ENCODE measurements around the gene NPC1L1. TPM values are rescaled to one million over a fixed set of nuclear protein-coding genes. Genes with fewer than 3 reads are reported as not detected.

The NPC1L1 gene, protein sequence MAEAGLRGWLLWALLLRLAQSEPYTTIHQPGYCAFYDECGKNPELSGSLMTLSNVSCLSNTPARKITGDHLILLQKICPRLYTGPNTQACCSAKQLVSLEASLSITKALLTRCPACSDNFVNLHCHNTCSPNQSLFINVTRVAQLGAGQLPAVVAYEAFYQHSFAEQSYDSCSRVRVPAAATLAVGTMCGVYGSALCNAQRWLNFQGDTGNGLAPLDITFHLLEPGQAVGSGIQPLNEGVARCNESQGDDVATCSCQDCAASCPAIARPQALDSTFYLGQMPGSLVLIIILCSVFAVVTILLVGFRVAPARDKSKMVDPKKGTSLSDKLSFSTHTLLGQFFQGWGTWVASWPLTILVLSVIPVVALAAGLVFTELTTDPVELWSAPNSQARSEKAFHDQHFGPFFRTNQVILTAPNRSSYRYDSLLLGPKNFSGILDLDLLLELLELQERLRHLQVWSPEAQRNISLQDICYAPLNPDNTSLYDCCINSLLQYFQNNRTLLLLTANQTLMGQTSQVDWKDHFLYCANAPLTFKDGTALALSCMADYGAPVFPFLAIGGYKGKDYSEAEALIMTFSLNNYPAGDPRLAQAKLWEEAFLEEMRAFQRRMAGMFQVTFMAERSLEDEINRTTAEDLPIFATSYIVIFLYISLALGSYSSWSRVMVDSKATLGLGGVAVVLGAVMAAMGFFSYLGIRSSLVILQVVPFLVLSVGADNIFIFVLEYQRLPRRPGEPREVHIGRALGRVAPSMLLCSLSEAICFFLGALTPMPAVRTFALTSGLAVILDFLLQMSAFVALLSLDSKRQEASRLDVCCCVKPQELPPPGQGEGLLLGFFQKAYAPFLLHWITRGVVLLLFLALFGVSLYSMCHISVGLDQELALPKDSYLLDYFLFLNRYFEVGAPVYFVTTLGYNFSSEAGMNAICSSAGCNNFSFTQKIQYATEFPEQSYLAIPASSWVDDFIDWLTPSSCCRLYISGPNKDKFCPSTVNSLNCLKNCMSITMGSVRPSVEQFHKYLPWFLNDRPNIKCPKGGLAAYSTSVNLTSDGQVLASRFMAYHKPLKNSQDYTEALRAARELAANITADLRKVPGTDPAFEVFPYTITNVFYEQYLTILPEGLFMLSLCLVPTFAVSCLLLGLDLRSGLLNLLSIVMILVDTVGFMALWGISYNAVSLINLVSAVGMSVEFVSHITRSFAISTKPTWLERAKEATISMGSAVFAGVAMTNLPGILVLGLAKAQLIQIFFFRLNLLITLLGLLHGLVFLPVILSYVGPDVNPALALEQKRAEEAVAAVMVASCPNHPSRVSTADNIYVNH (N-terminal part only)
- total RNA-seq (2013): not detected
- polyA plus RNA-seq (under 1 TPM in 1 of 3 donors, not detected in 2; 0.04 TPM), polyA minus RNA-seq (not detected in 2 replicates), total RNA-seq (0 to 1.5 (median 0.39) reads per million in 11 experiments)

DNA sequence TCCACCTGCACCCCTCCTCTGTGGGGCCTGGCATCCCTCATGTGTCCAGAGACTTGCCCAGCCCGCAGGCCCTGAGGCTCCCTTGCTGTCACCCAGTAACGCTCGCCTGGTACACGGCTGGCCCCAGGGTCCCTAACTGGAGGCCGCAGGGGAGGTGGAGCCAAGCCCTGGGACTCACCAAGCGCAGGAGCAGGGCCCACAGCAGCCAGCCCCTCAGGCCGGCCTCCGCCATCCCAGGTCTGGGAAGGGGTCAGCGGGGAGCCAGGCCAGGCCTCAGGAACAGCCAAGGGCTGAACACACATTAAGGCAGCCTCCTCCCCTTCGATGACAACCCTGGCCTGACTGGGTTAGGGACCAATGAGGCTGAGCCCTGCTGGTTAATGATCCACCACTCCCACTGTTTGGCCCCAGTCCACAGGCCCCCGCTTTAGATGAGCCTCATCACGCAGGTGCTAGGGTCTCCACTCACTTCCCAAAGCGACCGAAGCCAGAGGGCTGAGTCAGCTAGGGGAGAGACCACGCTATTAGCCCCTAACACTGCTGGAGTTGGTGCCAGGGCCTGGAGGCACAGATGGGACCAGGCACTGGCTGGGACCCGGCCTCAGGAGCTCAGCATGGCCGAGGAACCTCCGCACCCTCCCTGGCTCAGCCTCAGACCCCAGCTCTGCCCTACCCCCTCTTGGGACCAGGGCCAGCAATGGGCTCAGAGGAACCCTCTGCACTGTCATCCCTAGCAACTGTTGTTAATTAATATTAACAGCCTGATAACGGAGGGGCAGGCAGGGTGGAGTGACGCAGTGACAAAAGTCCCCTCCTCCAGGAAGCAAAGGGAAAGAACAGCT, at the start of gene NPC1L1:
NPC1L1 (minus strand) TSS at position 303 of the 842 bp plus-strand sequence; CDS start at position 232, 71 bp downstream.
- no peak within 1 kb of the TSS for H3K27ac ChIP-seq (ENCODE audit: low read depth in 1 of 2, low read length in 2 of 2)
- TF ChIP-seq, protein P1, sequence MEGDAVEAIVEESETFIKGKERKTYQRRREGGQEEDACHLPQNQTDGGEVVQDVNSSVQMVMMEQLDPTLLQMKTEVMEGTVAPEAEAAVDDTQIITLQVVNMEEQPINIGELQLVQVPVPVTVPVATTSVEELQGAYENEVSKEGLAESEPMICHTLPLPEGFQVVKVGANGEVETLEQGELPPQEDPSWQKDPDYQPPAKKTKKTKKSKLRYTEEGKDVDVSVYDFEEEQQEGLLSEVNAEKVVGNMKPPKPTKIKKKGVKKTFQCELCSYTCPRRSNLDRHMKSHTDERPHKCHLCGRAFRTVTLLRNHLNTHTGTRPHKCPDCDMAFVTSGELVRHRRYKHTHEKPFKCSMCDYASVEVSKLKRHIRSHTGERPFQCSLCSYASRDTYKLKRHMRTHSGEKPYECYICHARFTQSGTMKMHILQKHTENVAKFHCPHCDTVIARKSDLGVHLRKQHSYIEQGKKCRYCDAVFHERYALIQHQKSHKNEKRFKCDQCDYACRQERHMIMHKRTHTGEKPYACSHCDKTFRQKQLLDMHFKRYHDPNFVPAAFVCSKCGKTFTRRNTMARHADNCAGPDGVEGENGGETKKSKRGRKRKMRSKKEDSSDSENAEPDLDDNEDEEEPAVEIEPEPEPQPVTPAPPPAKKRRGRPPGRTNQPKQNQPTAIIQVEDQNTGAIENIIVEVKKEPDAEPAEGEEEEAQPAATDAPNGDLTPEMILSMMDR (IDR thresholded peaks at IDR 0.05): no peak
- Mint-ChIP-seq H3K27me3 (ENCODE audit: low read depth in 3 of 3) (peaks cover 2 to 14% (median 3%) of the 10 kb centered on the region in 3 donors), H3K4me3 (no peak within 1 kb of the TSS), H3K36me3 (no peaks in the 10 kb centered on the region), H3K27ac (peak within 1 kb of the TSS in 4 of 7 donors; percentile 21 to 61 (median 32)), H3K4me1 (peaks cover 9% of the 10 kb centered on the region), H3K9me3 (no peaks in the 10 kb centered on the region)
- H3K4me3 ChIP-seq (replicated peaks in 1 of 3; ENCODE audit: low read depth in 2 of 3, low read length in 3 of 3): no peak within 1 kb of the TSS
- no peak within 1 kb of the TSS for H3K4me2 ChIP-seq (replicated peaks; ENCODE audit: extremely low read depth, low read length, poor library complexity, severe bottlenecking)
- peaks cover 7 to 11% of the 10 kb centered on the region in 2 donors for H3K4me1 ChIP-seq (ENCODE audit: control insufficient read depth in 1 of 2, insufficient read depth in 2 of 2, low read length in 2 of 2)
- no peaks in the 10 kb centered on the region for H3K36me3 ChIP-seq (replicated peaks in 1 of 2; ENCODE audit: control insufficient read depth in 1 of 2, insufficient read depth in 2 of 2, low read length in 2 of 2)
- H4K20me1 ChIP-seq (ENCODE audit: insufficient read depth, low read length): no peaks in the 10 kb centered on the region
- no peak for DNase-seq
- H3K79me2 ChIP-seq (ENCODE audit: insufficient read depth, low read length): no peaks in the 10 kb centered on the region
- no peak within 1 kb of the TSS for H2AFZ ChIP-seq (ENCODE audit: insufficient read depth, low read depth, low read length, poor library complexity, severe bottlenecking)
- H3K9ac ChIP-seq (ENCODE audit: insufficient read depth, low read length, poor library complexity, severe bottlenecking): no peak within 1 kb of the TSS
- no peaks in the 10 kb centered on the region for H3K27me3 ChIP-seq (ENCODE audit: control insufficient read depth in 2 of 2, insufficient read depth in 2 of 2, low read length in 2 of 2)
- whole genome bisulfite sequencing (ENCODE audit: insufficient coverage): 96% methylated on average over 17 of the region's 20 CpGs
- intact Hi-C loops (cut with micrococcal nuclease): no loop called here
- H3K9me3 ChIP-seq (replicated peaks in 1 of 2; ENCODE audit: control insufficient read depth in 1 of 2, insufficient read depth in 1 of 2, low read length in 2 of 2): no peaks in the 10 kb centered on the region

Measured in CD14-positive monocyte (primary cell).